BJ (cell line): ENCODE results near the gene TEKT5. TPM values are rescaled to one million over a fixed set of nuclear protein-coding genes. Genes with fewer than 3 reads are reported as not detected.

Experiments
- CTCF ChIA-PET: fragments of 350-600 bp; formaldehyde crosslinking; extraction: SDS; loops from one replicate; lab custom pipeline; 2021; ENCODE audit warnings: antibody characterized with exemption, inconsistent platforms; lab: Yijun Ruan, JAX
- POLR2A ChIA-PET: fragments of 300-600 bp; sonication (Branson Sonifier 250); formaldehyde crosslinking; extraction: SDS; loops from one replicate; lab custom pipeline; 2021; ENCODE audit warnings: antibody characterized with exemption; lab: Charles Lee
- DNase-seq: peaks from one replicate; pipeline ENCODE4 v3.0.0-alpha.2; 2011; ENCODE audit warnings: low read depth
- H3K27me3 ChIP-seq: 2 replicates; pipeline ENCODE4 v1.6.0; 2011; ENCODE audit warnings: low read length; ENCODE audit not compliant: control insufficient read depth, insufficient read depth
- H3K36me3 ChIP-seq: 2 replicates; pipeline ENCODE4 v1.5.1; 2011; ENCODE audit warnings: low read length; ENCODE audit not compliant: control insufficient read depth, insufficient read depth
- H3K4me3 ChIP-seq: 2 replicates; pipeline ENCODE4 v1.5.1; 2011; ENCODE audit warnings: low read depth, mild to moderate bottlenecking, control low read depth, low read length
- CTCF ChIP-seq: IDR thresholded peaks from 2 replicates; pipeline ENCODE4 v1.5.1; 2011; ENCODE audit warnings: low read depth, mild to moderate bottlenecking, control low read depth, inconsistent platforms, low read length, moderate library complexity; ENCODE audit not compliant: insufficient read depth
- polyA plus RNA-seq: library from polyadenylated mRNA; depleted of rRNA; stranded (reverse); fragments of >200 nt; gene quantifications from 2 replicates; pipeline ENCODE4 v1.2.3, GENCODE V29; 2011

The TEKT5 gene
- polyA plus RNA-seq, 1 experiment, result not detected

GRCh38 chr16:10647721-10648296 lies 46.9 kb downstream of the TEKT5 start:
- no peak overlapping the region for H3K4me3 ChIP-seq
- DNase-seq, result no peak
- no peak for TF ChIP-seq CTCF
- no peaks in the 10 kb centered on the region for H3K27me3 ChIP-seq
- CTCF ChIA-PET, result no interaction called here
- no peaks in the 10 kb centered on the region for H3K36me3 ChIP-seq
- POLR2A ChIA-PET, result no interaction called here

GRCh38 chr16:10647264-10647720 lies 47.4 kb downstream of the TEKT5 start:
- H3K4me3 ChIP-seq, result no peak overlapping the region
- no peaks in the 10 kb centered on the region for H3K27me3 ChIP-seq
- no peak for TF ChIP-seq CTCF
- POLR2A ChIA-PET, result no interaction called here
- no peak for DNase-seq
- CTCF ChIA-PET, result no interaction called here
- H3K36me3 ChIP-seq, result no peaks in the 10 kb centered on the region

- ChIA-PET POLR2A (no interaction called here), CTCF (interaction anchor here (0.6 kb wide), 1 partner anchor 133 kb away, joined by 3 read pairs; no protein-coding TSS in a partner anchor)
- Histone ChIP-seq H3K27me3 (no peaks in the 10 kb centered on the region), H3K4me3 (no peak overlapping the region), H3K36me3 (no peaks in the 10 kb centered on the region)
- DNase-seq, result no peak
- TF ChIP-seq CTCF, result no peak
Observed at GRCh38 chr16:10646581-10647263, 48.0 kb downstream of the TEKT5 start.

GRCh38 chr16:10646228-10646580 lies 48.5 kb downstream of the TEKT5 start:
- Histone ChIP-seq H3K4me3 (no peak overlapping the region), H3K27me3 (no peaks in the 10 kb centered on the region), H3K36me3 (no peaks in the 10 kb centered on the region)
- no peak for DNase-seq
- no peak for TF ChIP-seq CTCF
- CTCF ChIA-PET, result interaction anchor here (0.6 kb wide), 1 partner anchor 133 kb away, joined by 3 read pairs; no protein-coding TSS in a partner anchor
- POLR2A ChIA-PET, result no interaction called here

GRCh38 chr16:10644092-10644491 lies 50.6 kb downstream of the TEKT5 start:
- no peak for TF ChIP-seq CTCF
- Histone ChIP-seq H3K27me3 (no peaks in the 10 kb centered on the region), H3K36me3 (no peaks in the 10 kb centered on the region), H3K4me3 (no peak overlapping the region)
- CTCF ChIA-PET, result interaction anchor here (1.4 kb wide), 1 partner anchor 24 kb away, joined by 4 read pairs; no protein-coding TSS in a partner anchor
- POLR2A ChIA-PET, result no interaction called here
- no peak for DNase-seq
